Ishikawa (cell line): ENCODE measurements around the gene CTNNA1.

Experiments used
- CEBPB ChIP-seq: IDR thresholded peaks from 2 replicates; pipeline ENCODE4 v1.6.1; 2012
- CREB1 ChIP-seq: IDR thresholded peaks from 2 replicates; pipeline ENCODE4 v1.6.1; 2012; ENCODE audit warnings: low read depth
- EGR1 ChIP-seq: IDR thresholded peaks from 2 replicates; pipeline ENCODE4 v1.6.1; 2012
- EP300 ChIP-seq: IDR thresholded peaks from 2 replicates; pipeline ENCODE4 v1.6.1; 2012; ENCODE audit warnings: borderline replicate concordance
- FOXM1 ChIP-seq: IDR thresholded peaks from 2 replicates; pipeline ENCODE4 v1.6.1; 2012; ENCODE audit warnings: low read depth, borderline replicate concordance
- NFIC ChIP-seq: IDR thresholded peaks from 2 replicates; pipeline ENCODE4 v1.6.1; 2012
- RAD21 ChIP-seq: IDR thresholded peaks from 2 replicates; pipeline ENCODE4 v1.6.1; 2012; ENCODE audit warnings: low read depth
- TAF1 ChIP-seq: IDR thresholded peaks from 2 replicates; pipeline ENCODE4 v1.6.1; 2012; ENCODE audit warnings: low read depth, mild to moderate bottlenecking
- TCF12 ChIP-seq: IDR thresholded peaks from 2 replicates; pipeline ENCODE4 v1.6.1; 2012; ENCODE audit warnings: low read depth
- TEAD4 ChIP-seq: IDR thresholded peaks from 2 replicates; pipeline ENCODE4 v1.6.1; 2012
- YY1 ChIP-seq: IDR thresholded peaks from 2 replicates; pipeline ENCODE4 v1.6.1; 2012; ENCODE audit warnings: low read depth
- ZBTB7A ChIP-seq: IDR thresholded peaks from 2 replicates; pipeline ENCODE4 v1.6.1; 2012; ENCODE audit warnings: low read depth
- TF ChIP-seq, protein P1 (sequence below): IDR thresholded peaks from 2 replicates; pipeline ENCODE4 v1.6.1; 2012; ENCODE audit warnings: low read depth, mild to moderate bottlenecking
- TF ChIP-seq, protein P2 (sequence below): IDR thresholded peaks from 2 replicates; pipeline ENCODE4 v1.6.1; 2012
- TF ChIP-seq, protein P3 (sequence below): IDR thresholded peaks from 2 replicates; pipeline ENCODE4 v1.6.1; 2012

Gene CTNNA1

DNA sequence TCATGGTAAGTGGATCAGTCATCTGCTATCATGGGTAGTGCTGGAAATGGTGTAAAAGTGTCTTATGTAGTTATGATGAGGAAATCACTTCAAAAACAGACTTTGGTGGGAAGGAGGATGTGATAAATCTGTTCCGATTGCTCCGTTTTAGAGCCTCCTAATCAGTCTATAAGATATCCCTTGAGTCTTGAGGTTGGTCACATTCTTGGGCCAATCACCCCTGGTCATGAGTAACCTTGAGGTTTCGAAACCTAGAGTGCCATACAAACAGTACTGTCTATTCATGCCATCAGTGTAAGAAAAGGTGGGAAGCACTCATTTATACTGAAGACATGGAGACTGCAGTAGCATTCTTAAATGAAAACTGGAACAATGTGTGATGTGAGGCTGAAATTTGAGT, 76.1 kb downstream of the CTNNA1 start:
- TF ChIP-seq CEBPB (no peak), TCF12 (no peak), NFIC (no peak), TAF1 (no peak), FOXM1 (no peak), TEAD4 (no peak), RAD21 (no peak), EP300 (no peak), CREB1 (no peak), ZBTB7A (no peak), EGR1 (no peak), YY1 (no peak)
- TF ChIP-seq, protein P1, sequence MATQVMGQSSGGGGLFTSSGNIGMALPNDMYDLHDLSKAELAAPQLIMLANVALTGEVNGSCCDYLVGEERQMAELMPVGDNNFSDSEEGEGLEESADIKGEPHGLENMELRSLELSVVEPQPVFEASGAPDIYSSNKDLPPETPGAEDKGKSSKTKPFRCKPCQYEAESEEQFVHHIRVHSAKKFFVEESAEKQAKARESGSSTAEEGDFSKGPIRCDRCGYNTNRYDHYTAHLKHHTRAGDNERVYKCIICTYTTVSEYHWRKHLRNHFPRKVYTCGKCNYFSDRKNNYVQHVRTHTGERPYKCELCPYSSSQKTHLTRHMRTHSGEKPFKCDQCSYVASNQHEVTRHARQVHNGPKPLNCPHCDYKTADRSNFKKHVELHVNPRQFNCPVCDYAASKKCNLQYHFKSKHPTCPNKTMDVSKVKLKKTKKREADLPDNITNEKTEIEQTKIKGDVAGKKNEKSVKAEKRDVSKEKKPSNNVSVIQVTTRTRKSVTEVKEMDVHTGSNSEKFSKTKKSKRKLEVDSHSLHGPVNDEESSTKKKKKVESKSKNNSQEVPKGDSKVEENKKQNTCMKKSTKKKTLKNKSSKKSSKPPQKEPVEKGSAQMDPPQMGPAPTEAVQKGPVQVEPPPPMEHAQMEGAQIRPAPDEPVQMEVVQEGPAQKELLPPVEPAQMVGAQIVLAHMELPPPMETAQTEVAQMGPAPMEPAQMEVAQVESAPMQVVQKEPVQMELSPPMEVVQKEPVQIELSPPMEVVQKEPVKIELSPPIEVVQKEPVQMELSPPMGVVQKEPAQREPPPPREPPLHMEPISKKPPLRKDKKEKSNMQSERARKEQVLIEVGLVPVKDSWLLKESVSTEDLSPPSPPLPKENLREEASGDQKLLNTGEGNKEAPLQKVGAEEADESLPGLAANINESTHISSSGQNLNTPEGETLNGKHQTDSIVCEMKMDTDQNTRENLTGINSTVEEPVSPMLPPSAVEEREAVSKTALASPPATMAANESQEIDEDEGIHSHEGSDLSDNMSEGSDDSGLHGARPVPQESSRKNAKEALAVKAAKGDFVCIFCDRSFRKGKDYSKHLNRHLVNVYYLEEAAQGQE: no peak
- TF ChIP-seq, protein P2, sequence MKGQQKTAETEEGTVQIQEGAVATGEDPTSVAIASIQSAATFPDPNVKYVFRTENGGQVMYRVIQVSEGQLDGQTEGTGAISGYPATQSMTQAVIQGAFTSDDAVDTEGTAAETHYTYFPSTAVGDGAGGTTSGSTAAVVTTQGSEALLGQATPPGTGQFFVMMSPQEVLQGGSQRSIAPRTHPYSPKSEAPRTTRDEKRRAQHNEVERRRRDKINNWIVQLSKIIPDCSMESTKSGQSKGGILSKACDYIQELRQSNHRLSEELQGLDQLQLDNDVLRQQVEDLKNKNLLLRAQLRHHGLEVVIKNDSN: no peak
- TF ChIP-seq, protein P3, sequence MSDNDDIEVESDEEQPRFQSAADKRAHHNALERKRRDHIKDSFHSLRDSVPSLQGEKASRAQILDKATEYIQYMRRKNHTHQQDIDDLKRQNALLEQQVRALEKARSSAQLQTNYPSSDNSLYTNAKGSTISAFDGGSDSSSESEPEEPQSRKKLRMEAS: no peak

DNA sequence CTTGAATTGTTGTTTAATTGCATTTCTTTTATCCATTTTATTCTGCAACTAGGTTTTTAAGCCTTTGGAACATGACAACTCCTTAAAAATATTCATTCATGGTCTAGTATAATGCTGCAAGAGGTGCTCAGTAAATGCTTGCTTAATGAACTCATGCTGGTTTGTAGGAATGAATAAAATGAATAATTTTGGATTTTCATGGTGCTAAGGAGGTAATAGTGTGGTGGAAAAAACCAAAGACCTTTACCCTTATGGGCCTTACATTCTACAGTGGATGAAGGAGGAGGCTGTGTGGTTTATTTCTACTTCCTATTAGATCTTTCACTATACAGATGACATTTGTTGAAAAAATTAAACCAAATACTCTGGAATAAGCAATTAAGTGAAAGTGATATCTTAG, 78.5 kb downstream of the CTNNA1 start:
- TF ChIP-seq EP300 (no peak), YY1 (no peak), RAD21 (no peak), TEAD4 (no peak), FOXM1 (no peak), TAF1 (no peak), TCF12 (no peak), ZBTB7A (no peak), NFIC (no peak), CREB1 (no peak), CEBPB (no peak), EGR1 (no peak)
- TF ChIP-seq, protein P1: no peak
- TF ChIP-seq, protein P2: no peak

DNA sequence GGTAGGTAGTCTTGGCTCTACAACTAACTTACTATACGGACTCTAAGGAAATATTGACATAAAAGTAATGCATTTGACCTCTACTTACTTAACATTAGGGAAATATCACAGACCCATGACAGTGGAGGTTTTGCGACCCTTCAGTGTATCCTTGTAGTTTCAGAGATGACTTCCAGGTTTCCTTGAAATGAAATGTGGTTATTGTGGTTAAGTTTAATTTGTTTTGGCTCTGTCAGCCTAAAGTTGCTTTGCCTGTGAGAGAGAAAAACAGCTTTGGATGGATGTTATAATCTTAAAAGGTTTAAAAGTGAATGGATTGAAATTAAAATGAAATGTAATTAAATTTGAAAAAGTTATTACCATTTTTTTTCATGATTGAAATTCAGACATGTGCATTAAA, 79.0 kb downstream of the CTNNA1 start:
- TF ChIP-seq, protein P3: no peak
- TF ChIP-seq YY1 (no peak), EP300 (no peak), TAF1 (no peak), EGR1 (no peak), CREB1 (no peak), TCF12 (no peak), CEBPB (no peak), FOXM1 (no peak), ZBTB7A (no peak), RAD21 (no peak), NFIC (no peak), TEAD4 (no peak)
- TF ChIP-seq, protein P1: no peak
- TF ChIP-seq, protein P2: no peak

DNA sequence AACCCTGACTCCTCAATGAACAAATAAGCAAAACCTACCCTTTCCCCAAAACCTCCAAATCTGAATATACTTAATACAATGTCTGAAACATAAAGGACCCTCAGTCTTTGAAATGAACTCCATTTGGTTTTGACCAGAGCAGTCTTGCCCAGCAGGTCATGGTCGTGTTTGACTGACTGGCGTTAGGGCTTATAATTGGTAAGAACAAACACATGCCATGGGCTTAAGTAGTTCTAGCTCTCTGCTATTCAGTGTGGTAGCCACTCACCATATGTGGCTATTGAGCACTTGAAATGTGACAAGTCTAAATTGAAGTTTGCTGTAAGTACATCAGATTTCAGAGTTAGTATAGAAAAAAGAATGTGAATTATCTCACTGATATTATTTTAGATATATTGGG, 79.9 kb downstream of the CTNNA1 start:
- TF ChIP-seq YY1: no peak
- TF ChIP-seq NFIC: no peak
- TF ChIP-seq, protein P1: no peak
- TF ChIP-seq TEAD4: no peak
- no peak for TF ChIP-seq CREB1
- TF ChIP-seq ZBTB7A: no peak
